Measurements from ENCODE around the gene DLGAP1. TPM values are rescaled to one million over a fixed set of nuclear protein-coding genes. Genes with fewer than 3 reads are reported as not detected.
A peak's percentile ranks its signal among the peaks of the same experiment; 100 is the strongest.

Gene DLGAP1
- total RNA-seq, 1 experiment from 2014 or later: 23.0 TPM

DNA sequence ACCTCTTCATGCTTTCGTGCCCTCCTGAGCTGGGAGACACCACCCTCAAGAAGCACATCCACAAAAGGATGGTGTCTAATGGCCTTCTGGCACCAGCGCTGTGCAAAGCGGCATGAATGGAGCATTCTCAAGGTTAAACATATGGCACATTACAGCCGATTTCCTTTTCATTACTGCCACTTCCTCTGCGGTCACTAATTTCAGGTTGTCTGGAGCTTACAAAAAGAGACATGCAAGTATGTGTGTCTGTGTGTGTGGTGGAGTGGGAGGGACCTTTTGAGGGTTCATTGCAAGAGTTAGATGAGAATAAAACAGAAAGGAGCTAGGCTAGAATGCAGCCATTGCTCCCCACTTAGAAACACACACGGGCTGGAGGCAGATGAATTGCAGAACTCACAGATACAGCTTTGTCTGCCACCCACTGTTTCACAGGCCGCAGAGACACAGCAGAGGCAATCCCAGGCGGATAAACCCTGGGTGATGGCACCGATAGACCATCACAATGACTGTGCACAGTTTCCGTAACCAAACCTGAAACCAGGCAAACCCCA lies 929.2 kb downstream of the DLGAP1 start:
- Mint-ChIP-seq H3K4me1 (peaks cover 40% of the 10 kb centered on the region), H3K4me3 (no peak overlapping the region), H3K36me3 (peaks cover 17% of the 10 kb centered on the region), H3K27ac (peak overlapping the region; percentile 98), H3K9me3 (peaks cover 15% of the 10 kb centered on the region), H3K27me3 (ENCODE audit: low read depth) (peaks cover 3% of the 10 kb centered on the region; the same call in 1 of the 2 replicates)
- POLR2A ChIA-PET: interaction anchor here (1.4 kb wide), 1 partner anchor 77 kb away, joined by 3 read pairs; no protein-coding TSS in a partner anchor
- no peak for TF ChIP-seq ZMAT4 (CRISPR knock-in tag; IDR thresholded peaks at IDR 0.05)
- TF ChIP-seq ZNF423 (CRISPR knock-in tag; IDR thresholded peaks at IDR 0.05): no peak
- TF ChIP-seq ZNF138 (CRISPR knock-in tag; conservative IDR thresholded peaks at IDR 0.05): no peak
- no peak for DNase-seq (ENCODE audit: low spot score)
- ATAC-seq: peak; percentile 48; the same call in 1 of the 2 replicates
- CTCF ChIA-PET: interaction anchor here (1.0 to 2.0 kb wide), 8 partner anchors 17 to 68 kb away, joined by 4 to 12 read pairs (median 6); no protein-coding TSS in a partner anchor

DNA sequence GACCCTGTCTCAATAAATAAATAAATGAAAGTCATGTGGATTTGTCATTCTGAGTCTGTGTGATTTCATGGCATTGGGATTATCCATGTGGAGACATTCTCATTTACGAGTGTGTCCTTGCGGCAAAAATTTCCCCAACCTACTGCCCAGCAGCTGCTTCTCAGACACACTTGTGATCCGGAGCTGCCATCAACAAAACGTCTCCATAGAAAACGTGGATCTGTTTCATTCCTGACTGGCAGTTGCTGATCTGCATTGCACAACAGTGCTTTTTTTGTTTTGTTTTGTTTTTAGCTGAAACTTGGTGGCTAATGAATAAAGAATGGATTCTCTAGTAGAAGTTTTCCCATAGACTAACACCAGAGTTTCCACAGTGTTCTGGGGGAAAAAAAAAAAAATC lies 930.4 kb downstream of the DLGAP1 start:
- Mint-ChIP-seq H3K4me1 (peaks cover 50% of the 10 kb centered on the region), H3K4me3 (no peak overlapping the region), H3K27me3 (ENCODE audit: low read depth) (peaks cover 3% of the 10 kb centered on the region; the same call in 1 of the 2 replicates), H3K9me3 (peaks cover 15% of the 10 kb centered on the region), H3K36me3 (peaks cover 17% of the 10 kb centered on the region), H3K27ac (no peak overlapping the region)
- ChIA-PET POLR2A (no interaction called here), CTCF (no interaction called here)
- DNase-seq (ENCODE audit: low spot score) (no peak), ATAC-seq (no peak)
- TF ChIP-seq TCF7 (CRISPR knock-in tag; IDR thresholded peaks at IDR 0.05; ENCODE audit: low read depth): no peak
- no peak for TF ChIP-seq FOXP1 (CRISPR knock-in tag; IDR thresholded peaks at IDR 0.05; ENCODE audit: borderline replicate concordance)
- TF ChIP-seq EMX1 (CRISPR knock-in tag; IDR thresholded peaks at IDR 0.05): no peak
- no peak for TF ChIP-seq ELF4 (CRISPR knock-in tag; IDR thresholded peaks at IDR 0.05; ENCODE audit: low read depth)
- TF ChIP-seq, protein P1, sequence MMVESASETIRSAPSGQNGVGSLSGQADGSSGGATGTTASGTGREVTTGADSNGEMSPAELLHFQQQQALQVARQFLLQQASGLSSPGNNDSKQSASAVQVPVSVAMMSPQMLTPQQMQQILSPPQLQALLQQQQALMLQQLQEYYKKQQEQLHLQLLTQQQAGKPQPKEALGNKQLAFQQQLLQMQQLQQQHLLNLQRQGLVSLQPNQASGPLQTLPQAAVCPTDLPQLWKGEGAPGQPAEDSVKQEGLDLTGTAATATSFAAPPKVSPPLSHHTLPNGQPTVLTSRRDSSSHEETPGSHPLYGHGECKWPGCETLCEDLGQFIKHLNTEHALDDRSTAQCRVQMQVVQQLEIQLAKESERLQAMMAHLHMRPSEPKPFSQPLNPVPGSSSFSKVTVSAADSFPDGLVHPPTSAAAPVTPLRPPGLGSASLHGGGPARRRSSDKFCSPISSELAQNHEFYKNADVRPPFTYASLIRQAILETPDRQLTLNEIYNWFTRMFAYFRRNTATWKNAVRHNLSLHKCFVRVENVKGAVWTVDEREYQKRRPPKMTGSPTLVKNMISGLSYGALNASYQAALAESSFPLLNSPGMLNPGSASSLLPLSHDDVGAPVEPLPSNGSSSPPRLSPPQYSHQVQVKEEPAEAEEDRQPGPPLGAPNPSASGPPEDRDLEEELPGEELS (CRISPR knock-in tag; IDR thresholded peaks at IDR 0.05): no peak
- no peak for TF ChIP-seq CTCF (IDR thresholded peaks at IDR 0.05)
- no peak for TF ChIP-seq ZNF425 (CRISPR knock-in tag; conservative IDR thresholded peaks at IDR 0.05)
- no peak for TF ChIP-seq ESRRA (CRISPR knock-in tag; IDR thresholded peaks at IDR 0.05; ENCODE audit: borderline replicate concordance)
- TF ChIP-seq SMAD3 (CRISPR knock-in tag; IDR thresholded peaks at IDR 0.05; ENCODE audit: borderline replicate concordance): no peak
- no peak for TF ChIP-seq PRDM15 (CRISPR knock-in tag; IDR thresholded peaks at IDR 0.05)
- no peak for TF ChIP-seq NR3C1 (CRISPR knock-in tag; conservative IDR thresholded peaks at IDR 0.05; ENCODE audit: low read depth)
- no peak for TF ChIP-seq ZNF317 (CRISPR knock-in tag; IDR thresholded peaks at IDR 0.05; ENCODE audit: borderline replicate concordance, low read depth)
- no peak for TF ChIP-seq ATF1 (CRISPR knock-in tag; IDR thresholded peaks at IDR 0.05)
- TF ChIP-seq, protein P2, sequence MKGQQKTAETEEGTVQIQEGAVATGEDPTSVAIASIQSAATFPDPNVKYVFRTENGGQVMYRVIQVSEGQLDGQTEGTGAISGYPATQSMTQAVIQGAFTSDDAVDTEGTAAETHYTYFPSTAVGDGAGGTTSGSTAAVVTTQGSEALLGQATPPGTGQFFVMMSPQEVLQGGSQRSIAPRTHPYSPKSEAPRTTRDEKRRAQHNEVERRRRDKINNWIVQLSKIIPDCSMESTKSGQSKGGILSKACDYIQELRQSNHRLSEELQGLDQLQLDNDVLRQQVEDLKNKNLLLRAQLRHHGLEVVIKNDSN (CRISPR knock-in tag; IDR thresholded peaks at IDR 0.05): no peak
- no peak for TF ChIP-seq GTF2I (CRISPR knock-in tag; conservative IDR thresholded peaks at IDR 0.05)

Measured in WTC11 (cell line).